ENCODE measurements around the gene TRIM28.

DNA sequence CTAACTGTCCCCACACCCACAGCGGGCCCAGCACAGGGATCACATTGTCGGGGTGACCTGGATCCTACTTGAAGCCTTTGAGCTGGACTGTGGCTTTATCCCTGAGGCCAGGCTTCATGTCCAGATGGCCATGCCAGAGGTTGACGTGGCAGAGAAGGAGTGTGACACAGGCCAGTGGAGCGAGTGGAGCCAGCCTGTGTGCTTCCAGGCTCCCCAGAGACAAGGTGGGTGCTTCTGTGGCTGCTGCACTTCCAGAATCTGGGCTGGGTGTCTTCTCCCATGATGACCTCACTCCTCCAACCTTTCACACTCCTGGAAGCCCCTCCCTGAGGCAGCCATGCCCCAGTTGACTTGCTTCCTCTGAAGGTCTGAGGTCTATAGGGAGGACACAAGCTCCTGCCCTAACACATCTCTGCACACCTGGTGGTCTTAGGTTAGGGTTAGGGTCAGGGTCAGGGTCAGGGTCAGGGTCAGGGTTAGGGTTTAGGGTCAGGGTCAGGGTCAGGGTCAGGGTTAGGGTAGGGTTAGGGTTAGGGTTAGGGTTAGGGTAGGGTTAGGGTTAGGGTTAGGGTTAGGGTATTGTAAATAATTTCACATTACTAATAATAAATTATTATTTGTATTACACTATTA, 42.4 kb downstream of the TRIM28 start:
- no peak for TF ChIP-seq POLR2A (IDR thresholded peaks at IDR 0.05; ENCODE audit: low read length)
- TF ChIP-seq GATA1 (IDR thresholded peaks at IDR 0.05; ENCODE audit: low read depth, low read length): no peak

Data from erythroblast (primary cell).